Astrocyte (in vitro differentiated cells and primary cell): ENCODE results near the gene SFT2D2. TPM values are rescaled to one million over a fixed set of nuclear protein-coding genes. Genes with fewer than 3 reads are reported as not detected.

ENCODE experiments used
- DNase-seq: peaks from one replicate; pipeline ENCODE4 v3.0.0-alpha.2; 2010; ENCODE audit warnings: low read depth
- FAIRE-seq: peaks from 2 replicates; lab custom pipeline; 2011; peaks lifted over from hg19 to GRCh38; lab: Jason Lieb, UNC
- H2AFZ ChIP-seq: 2 replicates; pipeline ENCODE4 v1.6.0; 2012; ENCODE audit warnings: low read depth, low read length, inconsistent platforms
- H3K27ac ChIP-seq: 2 replicates; pipeline ENCODE4 v1.5.1; 2011; ENCODE audit warnings: low read depth, low read length, inconsistent platforms
- H3K27me3 ChIP-seq: 2 replicates; pipeline ENCODE4 v1.6.0; 2011; ENCODE audit warnings: low read length, inconsistent platforms; ENCODE audit not compliant: insufficient read depth
- H3K36me3 ChIP-seq: 2 replicates; pipeline ENCODE4 v1.5.1; 2011; ENCODE audit warnings: low read length, inconsistent platforms; ENCODE audit not compliant: insufficient read depth
- H3K4me1 ChIP-seq: 2 replicates; pipeline ENCODE4 v1.5.1; 2011; ENCODE audit warnings: low read length, inconsistent platforms; ENCODE audit not compliant: insufficient read depth
- H3K4me2 ChIP-seq: 2 replicates; pipeline ENCODE4 v1.6.0; 2012; ENCODE audit warnings: low read length, inconsistent platforms
- H3K4me3 ChIP-seq: 2 replicates; pipeline ENCODE4 v1.5.1; 2011; ENCODE audit warnings: low read depth, mild to moderate bottlenecking, low read length, inconsistent platforms; ENCODE audit not compliant: insufficient read depth
- H3K79me2 ChIP-seq: 2 replicates; pipeline ENCODE4 v1.6.0; 2012; ENCODE audit warnings: mild to moderate bottlenecking, low read length, inconsistent platforms; ENCODE audit not compliant: insufficient read depth
- H3K9ac ChIP-seq: 2 replicates; pipeline ENCODE4 v1.6.0; 2012; ENCODE audit warnings: mild to moderate bottlenecking, low read length, inconsistent platforms
- H3K9me3 ChIP-seq: 2 replicates; pipeline ENCODE4 v1.5.1; 2012; ENCODE audit warnings: low read depth, mild to moderate bottlenecking, low read length, inconsistent platforms; ENCODE audit not compliant: insufficient read depth
- H4K20me1 ChIP-seq: 2 replicates; pipeline ENCODE4 v1.6.0; 2012; ENCODE audit warnings: low read length, inconsistent platforms; ENCODE audit not compliant: insufficient read depth
- H3K27ac Mint-ChIP-seq: one replicate; pipeline ENCODE4 v1.8.0; 2021; ENCODE audit warnings: mild to moderate bottlenecking, mixed read lengths; ENCODE audit not compliant: unreplicated experiment
- H3K27me3 Mint-ChIP-seq: one replicate; pipeline ENCODE4 v1.8.0; 2021; ENCODE audit warnings: low read depth, mixed read lengths; ENCODE audit not compliant: unreplicated experiment
- H3K36me3 Mint-ChIP-seq: one replicate; pipeline ENCODE4 v1.8.0; 2021; ENCODE audit warnings: low read depth, mixed read lengths; ENCODE audit not compliant: unreplicated experiment
- H3K4me1 Mint-ChIP-seq: one replicate; pipeline ENCODE4 v1.8.0; 2021; ENCODE audit warnings: low read depth, mixed read lengths; ENCODE audit not compliant: unreplicated experiment
- H3K4me3 Mint-ChIP-seq: one replicate; pipeline ENCODE4 v1.8.0; 2021; ENCODE audit warnings: mild to moderate bottlenecking, moderate library complexity, mixed read lengths; ENCODE audit not compliant: unreplicated experiment
- H3K9me3 Mint-ChIP-seq: one replicate; pipeline ENCODE4 v1.8.0; 2021; ENCODE audit warnings: mild to moderate bottlenecking, mixed read lengths; ENCODE audit not compliant: unreplicated experiment
- CTCF ChIP-seq: IDR thresholded peaks from 2 replicates; pipeline ENCODE4 v1.5.1; 2011; ENCODE audit warnings: low read depth, mild to moderate bottlenecking, inconsistent platforms, low read length, moderate library complexity; ENCODE audit not compliant: insufficient read depth
- EZH2 ChIP-seq: IDR thresholded peaks from 2 replicates; pipeline ENCODE4 v1.6.1; 2012; ENCODE audit warnings: mild to moderate bottlenecking, low read length, inconsistent platforms; ENCODE audit not compliant: insufficient read depth
- total RNA-seq: library from RNA; stranded (reverse); gene quantifications from 2 replicates; pipeline ENCODE4 v1.2.1, GENCODE V29; 2021

SFT2D2 gene
- total RNA-seq, 1 donor from 2014 or later = 73.4 TPM

GRCh38 chr1:168285971-168286927 is 60.4 kb downstream of the SFT2D2 start:
- H3K27ac ChIP-seq = no peak overlapping the region
- FAIRE-seq = peak; percentile 34
- no peaks in the 10 kb centered on the region for H3K27me3 Mint-ChIP-seq

GRCh38 chr1:168287237-168287664 is 61.4 kb downstream of the SFT2D2 start:
- Histone ChIP-seq H3K9ac (no peak overlapping the region), H3K27me3 (no peaks in the 10 kb centered on the region), H3K4me2 (peak overlapping the region; percentile 42), H3K9me3 (no peaks in the 10 kb centered on the region), H4K20me1 (no peaks in the 10 kb centered on the region), H3K36me3 (no peaks in the 10 kb centered on the region), H3K4me1 (peaks cover 6% of the 10 kb centered on the region), H3K27ac (no peak overlapping the region), H3K79me2 (no peaks in the 10 kb centered on the region), H2AFZ (no peak overlapping the region), H3K4me3 (no peak overlapping the region)
- Mint-ChIP-seq H3K9me3 (no peaks in the 10 kb centered on the region), H3K4me3 (no peak overlapping the region), H3K27ac (no peak overlapping the region), H3K4me1 (peaks cover 12% of the 10 kb centered on the region), H3K27me3 (no peaks in the 10 kb centered on the region), H3K36me3 (no peaks in the 10 kb centered on the region)
- FAIRE-seq (peak; percentile 26), DNase-seq (peak; percentile 78)
- no peak for TF ChIP-seq CTCF
- no peak for TF ChIP-seq EZH2

More at GRCh38 chr1:168285971-168286927, 60.4 kb downstream of the SFT2D2 start:
- Histone ChIP-seq H3K4me2 (no peak overlapping the region), H3K27me3 (no peaks in the 10 kb centered on the region), H2AFZ (no peak overlapping the region), H4K20me1 (no peaks in the 10 kb centered on the region), H3K4me1 (peaks cover 6% of the 10 kb centered on the region), H3K9ac (no peak overlapping the region), H3K36me3 (no peaks in the 10 kb centered on the region), H3K79me2 (no peaks in the 10 kb centered on the region), H3K4me3 (no peak overlapping the region), H3K9me3 (no peaks in the 10 kb centered on the region)
- Mint-ChIP-seq H3K9me3 (no peaks in the 10 kb centered on the region), H3K4me3 (no peak overlapping the region), H3K4me1 (peaks cover 12% of the 10 kb centered on the region), H3K27ac (no peak overlapping the region), H3K36me3 (no peaks in the 10 kb centered on the region)
- TF ChIP-seq CTCF (no peak), EZH2 (no peak)
- no peak for DNase-seq
